Measurements from ENCODE around the gene CDC42EP4.

DNA sequence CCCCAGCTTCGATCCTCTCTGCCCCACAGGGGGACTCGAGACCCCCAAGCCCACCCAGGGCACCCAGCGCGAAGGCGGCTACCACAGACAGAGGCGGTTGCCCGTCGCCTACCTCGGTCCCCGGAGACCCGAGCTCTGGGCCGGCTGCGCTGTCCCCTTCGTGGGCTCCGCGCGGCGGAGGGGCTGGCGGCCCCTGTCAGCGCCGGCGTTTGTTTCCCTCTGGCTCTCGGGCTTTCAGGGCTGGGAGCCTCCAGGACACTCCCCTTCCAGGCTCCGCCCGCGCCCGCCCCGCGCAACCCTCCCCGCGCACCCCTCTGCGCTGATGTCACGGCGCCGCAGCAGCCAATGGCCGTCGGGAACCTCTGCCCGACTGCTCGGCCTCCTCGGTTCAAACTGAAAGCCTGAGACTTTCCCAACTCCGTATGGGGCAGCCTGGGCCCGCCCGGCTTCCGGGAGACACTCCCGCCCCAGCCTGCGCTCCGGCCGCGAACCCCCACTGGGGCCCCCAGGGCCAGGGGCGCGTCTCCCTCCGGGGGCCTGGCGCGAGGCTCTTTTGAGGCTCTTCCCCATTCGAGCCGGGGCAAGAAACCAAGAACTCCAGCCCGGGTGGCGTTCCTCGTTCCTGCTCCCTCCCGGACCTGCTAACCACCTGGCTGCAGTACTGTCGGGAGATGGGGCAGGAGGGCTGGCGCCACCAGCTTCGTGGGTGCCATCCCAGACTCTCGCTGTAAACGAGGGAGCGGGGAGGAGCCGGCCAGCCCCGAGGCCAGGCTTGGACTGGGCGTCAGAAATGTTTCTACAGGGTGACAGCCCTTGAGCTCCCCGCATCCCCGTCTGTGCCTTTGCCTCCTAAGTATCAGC lies at the start of gene CDC42EP4:
- no peak for TF ChIP-seq EZH2 (IDR thresholded peaks at IDR 0.05; ENCODE audit: borderline replicate concordance, low read depth, low read length, severe bottlenecking)
- TF ChIP-seq, protein P1, sequence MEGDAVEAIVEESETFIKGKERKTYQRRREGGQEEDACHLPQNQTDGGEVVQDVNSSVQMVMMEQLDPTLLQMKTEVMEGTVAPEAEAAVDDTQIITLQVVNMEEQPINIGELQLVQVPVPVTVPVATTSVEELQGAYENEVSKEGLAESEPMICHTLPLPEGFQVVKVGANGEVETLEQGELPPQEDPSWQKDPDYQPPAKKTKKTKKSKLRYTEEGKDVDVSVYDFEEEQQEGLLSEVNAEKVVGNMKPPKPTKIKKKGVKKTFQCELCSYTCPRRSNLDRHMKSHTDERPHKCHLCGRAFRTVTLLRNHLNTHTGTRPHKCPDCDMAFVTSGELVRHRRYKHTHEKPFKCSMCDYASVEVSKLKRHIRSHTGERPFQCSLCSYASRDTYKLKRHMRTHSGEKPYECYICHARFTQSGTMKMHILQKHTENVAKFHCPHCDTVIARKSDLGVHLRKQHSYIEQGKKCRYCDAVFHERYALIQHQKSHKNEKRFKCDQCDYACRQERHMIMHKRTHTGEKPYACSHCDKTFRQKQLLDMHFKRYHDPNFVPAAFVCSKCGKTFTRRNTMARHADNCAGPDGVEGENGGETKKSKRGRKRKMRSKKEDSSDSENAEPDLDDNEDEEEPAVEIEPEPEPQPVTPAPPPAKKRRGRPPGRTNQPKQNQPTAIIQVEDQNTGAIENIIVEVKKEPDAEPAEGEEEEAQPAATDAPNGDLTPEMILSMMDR (IDR thresholded peaks at IDR 0.05; ENCODE audit: borderline replicate concordance, extremely low read depth, low read length, poor library complexity, severe bottlenecking): no peak

Data from DND-41 (cell line).